CD4-positive, CD25-positive, alpha-beta regulatory T cell (primary cell): ENCODE measurements around the gene CELF3. TPM values are rescaled to one million over a fixed set of nuclear protein-coding genes. Genes with fewer than 3 reads are reported as not detected.

Experiments
- ATAC-seq, 2 donors: fragments of 150-1000 bp; cut with Tn5 transposase; one replicate each; pipeline ENCODE4 v1.10.0; 2021; ENCODE audit warnings: low read depth in 2 of 2, moderate number of reproducible peaks in 2 of 2, moderate library complexity in 1 of 2
- DNase-seq, 3 donors: peaks; one replicate each; pipeline versions ENCODE4 v3.0.0 to v3.0.0-alpha.2; 2012 to 2022; ENCODE audit warnings: mixed read lengths in 1 of 3
- H3K27ac ChIP-seq: one replicate; pipeline ENCODE4 v1.7.0; 2013; ENCODE audit warnings: mild to moderate bottlenecking, low read length; ENCODE audit not compliant: insufficient read depth, poor library complexity, severe bottlenecking
- H3K27me3 ChIP-seq: one replicate; pipeline ENCODE4 v1.7.0; 2013; ENCODE audit warnings: low read length; ENCODE audit not compliant: control insufficient read depth, insufficient read depth
- H3K36me3 ChIP-seq: one replicate; pipeline ENCODE4 v1.7.0; 2013; ENCODE audit warnings: mild to moderate bottlenecking, low read length, moderate library complexity; ENCODE audit not compliant: control insufficient read depth, insufficient read depth
- H3K4me1 ChIP-seq: 2 replicates; pipeline ENCODE4 v1.7.0; 2013; ENCODE audit warnings: mild to moderate bottlenecking, low read length; ENCODE audit not compliant: insufficient read depth, control insufficient read depth, poor library complexity, severe bottlenecking
- H3K4me3 ChIP-seq: one replicate; pipeline ENCODE4 v1.7.0; 2013; ENCODE audit warnings: low read depth, mild to moderate bottlenecking, low read length, moderate library complexity
- H3K9me3 ChIP-seq, 2 experiments: 1 replicate in 1 of 2; 2 replicates in 1 of 2; pipeline ENCODE4 v1.7.0; 2013; ENCODE audit warnings: low read length in 2 of 2, mild to moderate bottlenecking in 1 of 2, moderate library complexity in 1 of 2; ENCODE audit not compliant: control insufficient read depth in 2 of 2
- H3K27ac Mint-ChIP-seq, 3 donors: one replicate each; pipeline ENCODE4 v1.8.0; 2020 to 2022; ENCODE audit warnings: mild to moderate bottlenecking in 3 of 3, mixed read lengths in 3 of 3, moderate library complexity in 2 of 3
- H3K27me3 Mint-ChIP-seq: one replicate; pipeline ENCODE4 v1.8.0; 2022; ENCODE audit warnings: mild to moderate bottlenecking, mixed read lengths
- H3K36me3 Mint-ChIP-seq: one replicate; pipeline ENCODE4 v1.8.0; 2020; ENCODE audit warnings: mixed read lengths
- H3K4me1 Mint-ChIP-seq, 4 donors: one replicate each; pipeline ENCODE4 v1.8.0; 2020 to 2022; ENCODE audit warnings: mixed read lengths in 4 of 4, mild to moderate bottlenecking in 1 of 4
- H3K4me3 Mint-ChIP-seq, 4 donors: one replicate each; pipeline ENCODE4 v1.8.0; 2020 to 2022; ENCODE audit warnings: mild to moderate bottlenecking in 4 of 4, mixed read lengths in 4 of 4, moderate library complexity in 3 of 4
- H3K9me3 Mint-ChIP-seq, 7 donors: one replicate each; pipeline ENCODE4 v1.8.0; 2020 to 2022; ENCODE audit warnings: mixed read lengths in 7 of 7, mild to moderate bottlenecking in 3 of 7, moderate library complexity in 2 of 7
- polyA plus RNA-seq, 4 donors: library from polyadenylated mRNA; unstranded; fragments of 300-500 nt; fragmentation: Illumina TruSeq; gene quantifications; one replicate each; pipeline ENCODE4 v1.2.3, GENCODE V29; 2021
- total RNA-seq: library from RNA; stranded (reverse); gene quantifications from one replicate; pipeline ENCODE4 v1.2.3, GENCODE V29; 2022

The CELF3 gene
- total and polyA plus RNA-seq, 5 donors from 2014 or later: not detected

DNA sequence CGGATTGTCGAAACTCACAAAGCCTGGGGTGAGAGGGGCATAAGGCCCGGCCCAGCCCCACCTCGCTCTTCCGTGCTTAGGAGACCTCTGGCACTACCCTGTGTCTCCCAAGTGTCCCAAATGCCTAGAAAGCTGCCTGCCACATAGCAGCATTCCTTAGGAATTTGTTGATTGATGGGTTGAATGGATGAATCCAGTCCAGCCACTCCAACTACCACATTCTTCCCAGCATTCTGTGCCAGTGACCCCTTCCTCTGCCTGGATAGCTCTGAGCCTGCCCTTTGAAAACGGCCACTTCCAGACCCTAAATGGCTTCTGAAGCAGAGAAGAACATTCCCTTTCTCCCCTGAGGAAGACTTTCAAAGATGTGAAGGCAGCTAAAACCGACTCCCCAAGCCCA is 11.5 kb downstream of the CELF3 start:
- ATAC-seq (no peak), DNase-seq (no peak)
- no peak overlapping the region for H3K27ac Mint-ChIP-seq
- H3K9me3 ChIP-seq: no peaks in the 10 kb centered on the region
- H3K4me1 ChIP-seq: peaks cover 6% of the 10 kb centered on the region
- H3K4me3 ChIP-seq: no peak overlapping the region
- no peaks in the 10 kb centered on the region for H3K9me3 Mint-ChIP-seq
- peaks cover 9% of the 10 kb centered on the region for H3K36me3 Mint-ChIP-seq
- H3K27ac ChIP-seq: no peak overlapping the region
- peaks cover 2% of the 10 kb centered on the region for H3K36me3 ChIP-seq
- H3K27me3 Mint-ChIP-seq: no peaks in the 10 kb centered on the region
- H3K27me3 ChIP-seq: no peaks in the 10 kb centered on the region
- H3K4me1 Mint-ChIP-seq: peaks cover 0 to 21% (median 2%) of the 10 kb centered on the region in 4 donors
- H3K4me3 Mint-ChIP-seq: no peak overlapping the region

- H3K4me3 Mint-ChIP-seq: no peak overlapping the region
Measured at GRCh38 chr1:151704246-151704645, 12.4 kb downstream of the CELF3 start.

GRCh38 chr1:151703813-151704212 is 12.8 kb downstream of the CELF3 start:
- peaks cover 19% of the 10 kb centered on the region for H3K36me3 Mint-ChIP-seq

More at GRCh38 chr1:151704246-151704645, 12.4 kb downstream of the CELF3 start:
- peaks cover 6% of the 10 kb centered on the region for H3K4me1 ChIP-seq
- H3K27me3 ChIP-seq: no peaks in the 10 kb centered on the region
- DNase-seq (no peak), ATAC-seq (no peak)
- peaks cover 11% of the 10 kb centered on the region for H3K36me3 ChIP-seq
- Mint-ChIP-seq H3K4me1 (peaks cover 0 to 21% (median 2%) of the 10 kb centered on the region in 4 donors), H3K36me3 (peaks cover 18% of the 10 kb centered on the region), H3K9me3 (no peaks in the 10 kb centered on the region), H3K27ac (peak overlapping the region in 1 of 3 donors; percentile 52), H3K27me3 (no peaks in the 10 kb centered on the region)
- H3K4me3 ChIP-seq: no peak overlapping the region
- H3K9me3 ChIP-seq: no peaks in the 10 kb centered on the region
- H3K27ac ChIP-seq: no peak overlapping the region

DNA sequence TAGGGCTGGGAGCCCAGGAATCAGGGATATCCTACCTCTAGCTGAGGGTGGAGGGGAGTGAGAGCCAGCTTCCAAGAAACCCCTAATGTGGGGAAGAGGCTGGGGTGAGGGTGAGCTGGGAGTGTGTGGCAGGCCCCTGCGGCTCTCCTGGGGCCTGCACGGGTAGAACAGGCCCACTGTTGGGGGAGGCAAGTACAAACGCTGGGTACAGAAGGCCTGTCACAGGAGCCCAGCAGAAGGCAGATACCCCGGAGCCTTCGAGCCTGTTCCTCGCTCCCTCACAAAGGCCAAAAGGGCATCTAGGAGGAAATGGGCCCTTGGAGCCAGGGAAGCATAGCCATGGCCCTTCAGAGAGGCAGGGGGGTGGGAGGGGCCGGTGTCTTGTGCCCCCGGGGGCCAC is 13.7 kb downstream of the CELF3 start:
- Mint-ChIP-seq H3K9me3 (no peaks in the 10 kb centered on the region), H3K27ac (peak overlapping the region in 1 of 3 donors; percentile 84), H3K4me1 (peaks cover 0 to 21% (median 2%) of the 10 kb centered on the region in 4 donors), H3K27me3 (no peaks in the 10 kb centered on the region), H3K36me3 (peaks cover 24% of the 10 kb centered on the region), H3K4me3 (no peak overlapping the region)
- ATAC-seq (no peak), DNase-seq (no peak)
- Histone ChIP-seq H3K36me3 (peaks cover 24% of the 10 kb centered on the region), H3K27ac (no peak overlapping the region), H3K4me1 (peaks cover 6% of the 10 kb centered on the region), H3K27me3 (no peaks in the 10 kb centered on the region), H3K9me3 (no peaks in the 10 kb centered on the region), H3K4me3 (no peak overlapping the region)

More at GRCh38 chr1:151703813-151704212, 12.8 kb downstream of the CELF3 start:
- no peaks in the 10 kb centered on the region for H3K9me3 Mint-ChIP-seq
- ATAC-seq: no peak
- Histone ChIP-seq H3K4me1 (peaks cover 6% of the 10 kb centered on the region), H3K4me3 (no peak overlapping the region), H3K36me3 (peaks cover 16% of the 10 kb centered on the region), H3K27ac (no peak overlapping the region), H3K27me3 (no peaks in the 10 kb centered on the region), H3K9me3 (no peaks in the 10 kb centered on the region)
- peaks cover 0 to 21% (median 2%) of the 10 kb centered on the region in 4 donors for H3K4me1 Mint-ChIP-seq
- H3K4me3 Mint-ChIP-seq: no peak overlapping the region
- peak overlapping the region in 2 of 3 donors; percentile 60 to 76 for H3K27ac Mint-ChIP-seq
- H3K27me3 Mint-ChIP-seq: no peaks in the 10 kb centered on the region
- DNase-seq: no peak

DNA sequence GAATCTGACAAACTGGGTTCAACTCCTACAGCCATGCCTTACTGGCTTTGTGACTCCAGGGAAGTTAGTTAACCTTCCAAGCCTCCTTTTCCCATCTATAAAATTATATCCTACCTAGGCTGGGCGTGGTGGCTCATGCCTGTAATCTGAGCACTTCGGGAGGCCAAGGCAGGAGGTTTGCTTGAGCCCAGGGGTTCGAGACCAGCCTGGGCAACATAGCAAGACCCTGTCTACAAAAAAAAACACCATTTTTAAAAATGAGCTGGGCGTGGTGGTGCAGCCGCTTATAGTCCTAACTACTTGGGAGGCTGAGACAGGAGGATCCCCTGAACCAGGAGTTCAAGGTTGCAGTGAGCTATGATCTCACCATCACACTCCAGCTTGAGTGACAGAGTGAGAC is 15.1 kb downstream of the CELF3 start:
- no peak overlapping the region for H3K4me3 ChIP-seq
- DNase-seq (no peak), ATAC-seq (no peak)
- H3K4me3 Mint-ChIP-seq: no peak overlapping the region
- H3K36me3 ChIP-seq: peaks cover 36% of the 10 kb centered on the region
- no peaks in the 10 kb centered on the region for H3K9me3 Mint-ChIP-seq
- peaks cover 33% of the 10 kb centered on the region for H3K36me3 Mint-ChIP-seq
- no peaks in the 10 kb centered on the region for H3K27me3 Mint-ChIP-seq
- H3K27me3 ChIP-seq: no peaks in the 10 kb centered on the region
- no peaks in the 10 kb centered on the region for H3K9me3 ChIP-seq
- peaks cover 6% of the 10 kb centered on the region for H3K4me1 ChIP-seq
- no peak overlapping the region for H3K27ac Mint-ChIP-seq
- H3K4me1 Mint-ChIP-seq: peaks cover 0 to 15% (median 2%) of the 10 kb centered on the region in 4 donors
- H3K27ac ChIP-seq: no peak overlapping the region

- Histone ChIP-seq H3K36me3 (peaks cover 40% of the 10 kb centered on the region), H3K4me3 (no peak overlapping the region), H3K27me3 (no peaks in the 10 kb centered on the region), H3K27ac (no peak overlapping the region), H3K9me3 (no peaks in the 10 kb centered on the region), H3K4me1 (no peaks in the 10 kb centered on the region)
- no peak overlapping the region for H3K4me3 Mint-ChIP-seq
- peak overlapping the region in 2 of 3 donors; percentile 14 to 38 for H3K27ac Mint-ChIP-seq
- H3K9me3 Mint-ChIP-seq: no peaks in the 10 kb centered on the region
- peaks cover 40% of the 10 kb centered on the region for H3K36me3 Mint-ChIP-seq
- ATAC-seq (no peak), DNase-seq (peak in 1 of 3 donors; percentile 16)
- H3K27me3 Mint-ChIP-seq: no peaks in the 10 kb centered on the region
- H3K4me1 Mint-ChIP-seq: peaks cover 0 to 12% (median 6%) of the 10 kb centered on the region in 4 donors
Measured at GRCh38 chr1:151693057-151693651, 23.4 kb downstream of the CELF3 start.

DNA sequence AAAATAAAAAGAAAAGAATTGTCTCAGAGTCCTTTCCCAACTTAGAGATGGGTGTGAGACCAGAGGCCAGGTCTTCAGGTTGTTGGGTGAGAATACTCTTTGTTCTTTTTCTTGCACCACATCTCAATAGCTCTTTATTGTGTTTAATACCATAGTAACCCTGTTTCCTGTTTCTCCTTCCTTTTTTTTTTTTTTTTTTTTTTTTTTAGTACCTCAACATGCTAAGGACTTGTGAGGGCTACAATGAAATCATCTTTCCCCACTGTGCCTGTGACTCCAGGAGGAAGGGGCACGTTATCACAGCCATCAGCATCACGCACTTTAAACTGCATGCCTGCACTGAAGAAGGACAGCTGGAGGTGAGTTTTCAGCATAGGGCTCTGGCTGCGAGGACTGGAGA is 24.4 kb downstream of the CELF3 start:
- H3K9me3 ChIP-seq: no peaks in the 10 kb centered on the region
- H3K4me1 Mint-ChIP-seq: peaks cover 0 to 12% (median 6%) of the 10 kb centered on the region in 4 donors
- peaks cover 40% of the 10 kb centered on the region for H3K36me3 Mint-ChIP-seq
- ATAC-seq (no peak), DNase-seq (no peak)
- no peaks in the 10 kb centered on the region for H3K27me3 Mint-ChIP-seq
- H3K27ac Mint-ChIP-seq: peak overlapping the region in 1 of 3 donors; percentile 65
- no peaks in the 10 kb centered on the region for H3K9me3 Mint-ChIP-seq
- no peak overlapping the region for H3K27ac ChIP-seq
- no peaks in the 10 kb centered on the region for H3K27me3 ChIP-seq
- no peak overlapping the region for H3K4me3 Mint-ChIP-seq
- no peak overlapping the region for H3K4me3 ChIP-seq
- H3K4me1 ChIP-seq: no peaks in the 10 kb centered on the region
- H3K36me3 ChIP-seq: peaks cover 35% of the 10 kb centered on the region

DNA sequence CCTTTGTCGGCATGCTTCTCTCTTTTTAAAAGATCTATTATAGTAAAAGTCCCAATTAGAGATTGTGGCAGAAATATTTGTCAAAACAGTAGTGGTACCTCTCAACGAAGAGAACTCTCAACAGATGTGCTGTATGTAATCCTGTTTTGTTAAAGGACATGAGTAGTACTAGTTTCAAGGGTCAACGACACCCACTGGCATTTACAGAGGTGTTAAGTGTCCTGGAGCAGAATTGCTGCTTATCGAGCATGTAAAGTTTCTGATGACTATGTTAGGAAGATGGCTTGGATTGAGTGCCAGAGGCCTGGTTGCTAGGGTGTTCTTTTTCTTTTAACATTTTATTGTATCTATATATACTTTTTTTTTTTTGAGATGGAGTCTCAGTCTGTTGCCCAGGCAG is 27.1 kb downstream of the CELF3 start:
- Histone ChIP-seq H3K36me3 (peaks cover 38% of the 10 kb centered on the region), H3K27me3 (no peaks in the 10 kb centered on the region), H3K4me3 (no peak overlapping the region), H3K9me3 (no peaks in the 10 kb centered on the region), H3K4me1 (no peaks in the 10 kb centered on the region), H3K27ac (no peak overlapping the region)
- H3K27me3 Mint-ChIP-seq: no peaks in the 10 kb centered on the region
- no peaks in the 10 kb centered on the region for H3K9me3 Mint-ChIP-seq
- peaks cover 39% of the 10 kb centered on the region for H3K36me3 Mint-ChIP-seq
- ATAC-seq (no peak), DNase-seq (no peak)
- H3K27ac Mint-ChIP-seq: no peak overlapping the region
- H3K4me3 Mint-ChIP-seq: no peak overlapping the region
- H3K4me1 Mint-ChIP-seq: peaks cover 3 to 12% (median 6%) of the 10 kb centered on the region in 4 donors
